ENCODE results near the gene KCNMA1.

Gene KCNMA1

DNA sequence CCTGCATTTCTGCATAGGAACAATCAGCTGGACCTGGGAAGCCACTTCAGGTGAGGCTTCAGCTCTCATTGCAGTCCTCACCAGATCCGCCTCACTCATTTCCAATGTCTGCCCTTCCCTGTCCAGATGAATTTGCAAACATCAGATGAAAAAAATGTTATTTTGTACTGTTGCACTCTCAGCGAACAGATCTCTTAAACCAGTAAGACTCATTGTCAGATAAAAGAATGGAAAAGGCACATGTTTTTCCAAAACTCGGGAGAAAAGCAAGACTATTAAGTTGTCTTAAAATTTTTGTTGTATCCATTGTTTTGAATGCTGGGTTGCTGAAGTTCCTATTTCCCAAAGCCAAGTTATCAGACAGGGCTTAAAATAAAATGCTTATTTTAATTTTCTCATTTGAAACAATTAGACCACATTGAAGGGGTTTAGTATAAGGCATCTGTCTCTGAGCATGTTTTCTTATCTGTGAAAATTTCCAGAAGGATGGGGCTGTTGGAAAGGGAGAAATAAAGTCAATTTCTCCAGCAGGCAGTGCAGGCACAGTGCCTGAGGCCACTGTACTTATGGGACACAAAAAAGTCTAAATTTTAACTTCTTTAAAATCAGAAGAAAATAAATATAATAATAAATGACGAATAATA lies 396.8 kb downstream of the KCNMA1 start:
- Histone ChIP-seq H3K36me3 (ENCODE audit: insufficient read depth, insufficient read length, low read length) (no peaks in the 10 kb centered on the region), H3K9ac (ENCODE audit: insufficient read length, low read depth) (no peak overlapping the region), H3K4me3 (ENCODE audit: insufficient read length, low read depth) (no peak overlapping the region), H3K4me1 (ENCODE audit: insufficient read depth, insufficient read length) (no peaks in the 10 kb centered on the region), H3K27me3 (ENCODE audit: insufficient read depth, insufficient read length) (no peaks in the 10 kb centered on the region), H3K9me3 (ENCODE audit: insufficient read depth, low read length) (peaks cover 5% of the 10 kb centered on the region; the same call in 1 of the 2 replicates)
- TF ChIP-seq YY1 (IDR thresholded peaks at IDR 0.05; ENCODE audit: insufficient read depth, insufficient read length) (no peak), SUZ12 (IDR thresholded peaks at IDR 0.05; ENCODE audit: extremely low read depth, insufficient read depth, insufficient read length) (no peak), ZNF274 (IDR thresholded peaks at IDR 0.05; ENCODE audit: low read depth, low read length) (no peak)
- no peak for DNase-seq (ENCODE audit: low read depth, low spot score)

DNA sequence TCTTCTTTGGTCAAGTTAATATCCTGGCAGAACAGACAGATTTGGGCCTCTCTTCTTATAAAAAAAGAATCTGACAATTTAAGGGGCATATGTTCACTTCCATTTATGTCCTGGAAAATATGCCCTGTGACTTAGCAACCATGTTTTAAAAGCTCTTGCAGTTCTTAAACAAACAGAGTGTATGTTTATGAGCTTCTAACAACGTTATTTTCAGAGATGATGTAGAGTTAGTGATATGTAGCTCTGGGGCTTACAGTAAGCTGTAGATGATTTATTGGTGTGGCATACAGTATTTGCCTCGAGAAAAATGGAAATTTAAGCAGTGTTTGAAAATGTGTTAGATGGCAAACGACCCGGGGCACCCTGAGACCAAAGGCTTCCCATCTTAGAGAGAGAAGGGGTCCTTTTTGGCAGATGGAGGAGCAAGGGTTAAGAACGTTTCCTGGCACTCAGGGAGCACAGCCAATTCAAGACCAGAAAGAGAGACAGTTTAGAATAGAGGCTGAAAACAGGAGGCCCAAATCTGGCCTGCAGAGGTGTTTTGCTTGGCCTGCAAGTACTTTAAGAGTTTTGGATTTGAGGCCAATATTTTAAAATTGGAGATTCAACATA lies 397.5 kb downstream of the KCNMA1 start:
- DNase-seq (ENCODE audit: low read depth, low spot score): no peak
- no peak overlapping the region for H3K4me3 ChIP-seq (ENCODE audit: insufficient read length, low read depth)
- H3K4me1 ChIP-seq (ENCODE audit: insufficient read depth, insufficient read length): no peaks in the 10 kb centered on the region
- peaks cover 7% of the 10 kb centered on the region; the same call in 1 of the 2 replicates for H3K9me3 ChIP-seq (ENCODE audit: insufficient read depth, low read length)
- H3K27me3 ChIP-seq (ENCODE audit: insufficient read depth, insufficient read length): no peaks in the 10 kb centered on the region
- no peaks in the 10 kb centered on the region for H3K36me3 ChIP-seq (ENCODE audit: insufficient read depth, insufficient read length, low read length)
- H3K9ac ChIP-seq (ENCODE audit: insufficient read length, low read depth): no peak overlapping the region
- TF ChIP-seq SUZ12 (IDR thresholded peaks at IDR 0.05; ENCODE audit: extremely low read depth, insufficient read depth, insufficient read length): no peak
- no peak for TF ChIP-seq ZNF274 (IDR thresholded peaks at IDR 0.05; ENCODE audit: low read depth, low read length)
- no peak for TF ChIP-seq YY1 (IDR thresholded peaks at IDR 0.05; ENCODE audit: insufficient read depth, insufficient read length)

DNA sequence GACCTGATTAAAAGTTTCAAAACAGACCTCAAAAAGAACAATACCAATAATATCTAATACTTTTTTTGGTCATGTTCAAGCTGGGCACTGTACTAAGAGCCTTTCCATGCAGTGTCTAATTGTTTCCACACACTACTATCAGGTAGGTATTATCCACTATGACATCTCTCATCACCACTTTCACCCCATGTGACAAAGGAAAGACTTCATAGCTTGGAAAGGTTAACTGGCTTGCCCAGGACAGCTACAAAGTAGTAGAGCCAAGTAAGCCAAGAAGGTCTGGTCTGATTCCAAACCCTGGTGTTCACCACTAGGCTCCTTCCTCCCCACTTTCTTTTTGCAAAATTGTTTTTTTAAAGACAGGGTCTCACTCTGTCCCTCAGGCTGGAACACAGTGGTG lies 400.5 kb downstream of the KCNMA1 start:
- Histone ChIP-seq H3K4me3 (ENCODE audit: insufficient read length, low read depth) (no peak overlapping the region), H3K9ac (ENCODE audit: insufficient read length, low read depth) (no peak overlapping the region), H3K36me3 (ENCODE audit: insufficient read depth, insufficient read length, low read length) (no peaks in the 10 kb centered on the region), H3K27me3 (ENCODE audit: insufficient read depth, insufficient read length) (no peaks in the 10 kb centered on the region), H3K9me3 (ENCODE audit: insufficient read depth, low read length) (peaks cover 19% of the 10 kb centered on the region; the same call in 1 of the 2 replicates), H3K4me1 (ENCODE audit: insufficient read depth, insufficient read length) (no peaks in the 10 kb centered on the region)
- DNase-seq (ENCODE audit: low read depth, low spot score): no peak
- no peak for TF ChIP-seq YY1 (IDR thresholded peaks at IDR 0.05; ENCODE audit: insufficient read depth, insufficient read length)
- no peak for TF ChIP-seq SUZ12 (IDR thresholded peaks at IDR 0.05; ENCODE audit: extremely low read depth, insufficient read depth, insufficient read length)
- TF ChIP-seq ZNF274 (IDR thresholded peaks at IDR 0.05; ENCODE audit: low read depth, low read length): no peak

DNA sequence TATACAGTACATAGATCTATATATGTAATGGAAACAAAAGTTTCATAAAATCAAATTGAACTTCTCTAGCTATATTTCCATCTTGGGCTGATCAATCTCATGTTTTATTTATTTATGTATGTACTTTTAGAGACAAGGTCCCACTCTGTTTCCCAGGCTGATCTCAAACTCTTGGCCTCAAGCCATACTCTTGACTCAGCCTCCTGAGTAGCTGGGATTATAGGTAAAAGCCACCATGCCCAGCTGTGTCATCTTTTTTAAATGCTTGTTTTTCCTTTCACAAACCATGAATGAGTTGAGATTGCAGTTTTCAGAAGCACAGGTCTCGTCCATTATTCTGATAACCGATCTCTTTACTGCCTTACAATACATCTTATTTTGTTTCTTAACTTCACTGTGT lies 400.9 kb downstream of the KCNMA1 start:
- no peak overlapping the region for H3K4me3 ChIP-seq (ENCODE audit: insufficient read length, low read depth)
- H3K27me3 ChIP-seq (ENCODE audit: insufficient read depth, insufficient read length): no peaks in the 10 kb centered on the region
- no peaks in the 10 kb centered on the region for H3K4me1 ChIP-seq (ENCODE audit: insufficient read depth, insufficient read length)
- H3K9ac ChIP-seq (ENCODE audit: insufficient read length, low read depth): no peak overlapping the region
- TF ChIP-seq YY1 (IDR thresholded peaks at IDR 0.05; ENCODE audit: insufficient read depth, insufficient read length): no peak
- H3K36me3 ChIP-seq (ENCODE audit: insufficient read depth, insufficient read length, low read length): no peaks in the 10 kb centered on the region
- no peak for DNase-seq (ENCODE audit: low read depth, low spot score)
- peaks cover 19% of the 10 kb centered on the region; the same call in 1 of the 2 replicates for H3K9me3 ChIP-seq (ENCODE audit: insufficient read depth, low read length)

DNA sequence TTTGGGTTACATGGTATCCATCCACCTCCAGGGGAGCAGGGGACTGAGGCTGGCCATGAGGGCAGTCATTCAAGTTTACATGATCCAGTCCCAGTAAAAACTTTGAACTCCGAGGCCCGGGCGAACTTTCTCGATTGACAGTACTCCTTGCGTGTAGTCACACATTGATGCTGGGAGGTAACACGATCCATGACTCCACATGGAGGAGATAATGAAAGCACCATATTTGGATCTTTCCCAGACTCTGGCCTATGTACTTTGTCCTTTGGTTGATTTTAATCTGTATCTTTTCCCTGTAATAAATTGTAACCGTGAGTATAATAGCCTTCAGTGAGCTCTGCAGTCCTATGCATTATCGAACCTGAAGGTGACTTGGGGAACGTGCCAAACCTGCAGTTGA lies 401.6 kb downstream of the KCNMA1 start:
- DNase-seq (ENCODE audit: low read depth, low spot score): no peak
- Histone ChIP-seq H3K27me3 (ENCODE audit: insufficient read depth, insufficient read length) (no peaks in the 10 kb centered on the region), H3K4me1 (ENCODE audit: insufficient read depth, insufficient read length) (no peaks in the 10 kb centered on the region), H3K9ac (ENCODE audit: insufficient read length, low read depth) (no peak overlapping the region), H3K4me3 (ENCODE audit: insufficient read length, low read depth) (no peak overlapping the region), H3K36me3 (ENCODE audit: insufficient read depth, insufficient read length, low read length) (no peaks in the 10 kb centered on the region), H3K9me3 (ENCODE audit: insufficient read depth, low read length) (peaks cover 19% of the 10 kb centered on the region; the same call in 1 of the 2 replicates)
- TF ChIP-seq SUZ12 (IDR thresholded peaks at IDR 0.05; ENCODE audit: extremely low read depth, insufficient read depth, insufficient read length): no peak
- TF ChIP-seq YY1 (IDR thresholded peaks at IDR 0.05; ENCODE audit: insufficient read depth, insufficient read length): no peak
- no peak for TF ChIP-seq ZNF274 (IDR thresholded peaks at IDR 0.05; ENCODE audit: low read depth, low read length)

DNA sequence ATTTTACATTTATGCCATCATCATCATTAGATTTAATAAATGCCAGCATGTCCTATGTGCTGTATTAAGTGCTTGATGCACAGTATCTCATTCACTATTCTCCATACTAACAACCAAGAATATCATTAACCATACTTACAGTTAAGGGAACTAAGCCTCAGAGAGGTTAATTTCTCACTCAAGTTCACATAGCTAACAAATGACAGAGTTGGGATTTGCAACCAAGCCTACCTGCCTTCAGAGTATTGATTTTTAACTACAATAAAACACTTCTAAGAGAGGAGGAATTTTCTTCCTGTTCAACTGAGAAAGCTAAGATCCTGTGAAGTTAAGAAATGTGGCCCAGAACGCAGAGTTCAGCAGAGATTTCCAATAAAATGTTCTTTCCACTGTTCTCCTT lies 403.0 kb downstream of the KCNMA1 start:
- H3K9me3 ChIP-seq (ENCODE audit: insufficient read depth, low read length): peaks cover 19% of the 10 kb centered on the region; the same call in 1 of the 2 replicates
- no peaks in the 10 kb centered on the region for H3K4me1 ChIP-seq (ENCODE audit: insufficient read depth, insufficient read length)
- H3K36me3 ChIP-seq (ENCODE audit: insufficient read depth, insufficient read length, low read length): no peaks in the 10 kb centered on the region
- no peak for DNase-seq (ENCODE audit: low read depth, low spot score)
- no peak for TF ChIP-seq SUZ12 (IDR thresholded peaks at IDR 0.05; ENCODE audit: extremely low read depth, insufficient read depth, insufficient read length)
- TF ChIP-seq ZNF274 (IDR thresholded peaks at IDR 0.05; ENCODE audit: low read depth, low read length): no peak
- TF ChIP-seq YY1 (IDR thresholded peaks at IDR 0.05; ENCODE audit: insufficient read depth, insufficient read length): no peak
- H3K4me3 ChIP-seq (ENCODE audit: insufficient read length, low read depth): no peak overlapping the region
- no peaks in the 10 kb centered on the region for H3K27me3 ChIP-seq (ENCODE audit: insufficient read depth, insufficient read length)
- no peak overlapping the region for H3K9ac ChIP-seq (ENCODE audit: insufficient read length, low read depth)

DNA sequence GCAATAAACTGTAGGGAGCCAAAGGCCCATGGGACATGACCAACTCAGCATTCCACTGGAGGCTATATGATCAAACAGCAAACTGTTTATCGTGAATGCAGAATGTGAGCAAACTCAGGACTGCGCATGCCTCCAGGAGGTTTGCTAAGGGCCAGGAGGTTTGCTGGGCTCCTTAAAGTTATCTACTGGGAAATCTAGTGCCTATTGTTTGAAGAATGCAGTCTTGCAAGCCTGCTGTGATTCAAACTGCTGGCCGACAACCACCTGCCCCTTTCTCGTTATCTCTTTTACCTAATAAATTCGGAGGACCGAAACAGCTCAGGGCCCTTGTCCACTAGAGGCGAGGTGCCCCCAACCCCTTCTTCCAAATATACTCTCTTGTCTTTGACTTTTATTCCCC lies 404.1 kb downstream of the KCNMA1 start:
- Histone ChIP-seq H3K4me1 (ENCODE audit: insufficient read depth, insufficient read length) (no peaks in the 10 kb centered on the region), H3K9me3 (ENCODE audit: insufficient read depth, low read length) (peaks cover 19% of the 10 kb centered on the region; the same call in 1 of the 2 replicates), H3K4me3 (ENCODE audit: insufficient read length, low read depth) (no peak overlapping the region), H3K36me3 (ENCODE audit: insufficient read depth, insufficient read length, low read length) (no peaks in the 10 kb centered on the region), H3K9ac (ENCODE audit: insufficient read length, low read depth) (no peak overlapping the region), H3K27me3 (ENCODE audit: insufficient read depth, insufficient read length) (no peaks in the 10 kb centered on the region)
- no peak for DNase-seq (ENCODE audit: low read depth, low spot score)
- no peak for TF ChIP-seq SUZ12 (IDR thresholded peaks at IDR 0.05; ENCODE audit: extremely low read depth, insufficient read depth, insufficient read length)
- no peak for TF ChIP-seq YY1 (IDR thresholded peaks at IDR 0.05; ENCODE audit: insufficient read depth, insufficient read length)
- no peak for TF ChIP-seq ZNF274 (IDR thresholded peaks at IDR 0.05; ENCODE audit: low read depth, low read length)

Data from NT2/D1 (cell line).